ENCODE measurements around the gene IL25. TPM values are rescaled to one million over a fixed set of nuclear protein-coding genes. Genes with fewer than 3 reads are reported as not detected.

IL25 gene
- total and polyA plus RNA-seq, 2 experiments from 2014 or later = not detected

DNA sequence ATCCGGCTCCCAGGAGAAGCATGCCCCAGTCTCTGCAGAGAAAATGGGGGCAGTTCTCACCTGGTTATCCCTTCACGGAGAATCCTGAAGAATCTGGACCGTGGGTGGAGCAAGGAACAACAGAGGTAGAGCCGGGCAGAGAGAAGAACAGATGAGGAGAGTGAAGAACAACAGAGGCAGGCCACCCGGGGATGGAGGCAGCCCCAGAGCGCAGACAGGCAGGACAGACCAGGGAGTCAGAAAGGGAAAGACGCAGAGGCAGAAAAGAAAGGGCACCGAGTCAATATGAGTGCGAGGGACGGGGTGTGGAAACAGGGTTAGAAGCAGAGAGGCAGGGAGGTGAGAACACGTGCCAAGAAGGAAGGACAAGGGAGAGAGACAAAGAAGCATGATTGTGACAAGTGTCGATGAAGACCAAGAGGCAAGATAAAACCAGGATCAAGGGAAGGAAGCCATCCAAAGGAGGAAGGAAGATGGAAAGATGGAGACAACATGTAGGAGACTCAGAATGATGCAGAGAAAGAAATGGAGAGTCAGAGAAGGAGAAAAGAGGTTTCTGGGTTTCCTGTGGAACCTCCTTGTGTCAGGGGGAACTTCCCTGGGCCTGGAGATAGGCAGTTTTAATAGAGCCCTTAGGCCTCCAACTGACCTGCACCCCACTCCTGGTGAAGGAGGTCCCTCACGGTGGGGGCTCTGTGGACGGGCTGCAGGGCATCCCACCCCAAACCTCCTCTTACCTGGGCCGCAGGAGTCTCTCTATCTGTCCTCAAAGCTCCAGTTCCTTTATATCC is 35.1 kb downstream of the IL25 start, which contains the start of gene MYH6:
TSS of gene MYH6 (minus strand) at position 758 of the 791 bp plus-strand sequence. CDS start 1,050 bp downstream, outside the sequence.
- no peaks in the 10 kb centered on the region for H3K4me1 ChIP-seq (ENCODE audit: insufficient read depth)
- H3K27me3 ChIP-seq = no peaks in the 10 kb centered on the region
- no peaks in the 10 kb centered on the region for H3K9me3 ChIP-seq (ENCODE audit: low read depth)
- H3K79me2 ChIP-seq = no peaks in the 10 kb centered on the region
- H3K4me3 ChIP-seq = no peak within 1 kb of the TSS
- 91% methylated on average over 15 of the region's 15 CpGs for WGBS (ENCODE audit: low lambda C conversion rate, missing lambda C conversion rate)
- H3K27ac ChIP-seq = no peak within 1 kb of the TSS
- H4K20me1 ChIP-seq (ENCODE audit: insufficient read depth, poor library complexity, severe bottlenecking) = no peaks in the 10 kb centered on the region
- no peak for TF ChIP-seq EZH2phosphoT487 (IDR thresholded peaks at IDR 0.05; ENCODE audit: low read depth, severe bottlenecking, unreplicated experiment)
- TF ChIP-seq, protein P1, sequence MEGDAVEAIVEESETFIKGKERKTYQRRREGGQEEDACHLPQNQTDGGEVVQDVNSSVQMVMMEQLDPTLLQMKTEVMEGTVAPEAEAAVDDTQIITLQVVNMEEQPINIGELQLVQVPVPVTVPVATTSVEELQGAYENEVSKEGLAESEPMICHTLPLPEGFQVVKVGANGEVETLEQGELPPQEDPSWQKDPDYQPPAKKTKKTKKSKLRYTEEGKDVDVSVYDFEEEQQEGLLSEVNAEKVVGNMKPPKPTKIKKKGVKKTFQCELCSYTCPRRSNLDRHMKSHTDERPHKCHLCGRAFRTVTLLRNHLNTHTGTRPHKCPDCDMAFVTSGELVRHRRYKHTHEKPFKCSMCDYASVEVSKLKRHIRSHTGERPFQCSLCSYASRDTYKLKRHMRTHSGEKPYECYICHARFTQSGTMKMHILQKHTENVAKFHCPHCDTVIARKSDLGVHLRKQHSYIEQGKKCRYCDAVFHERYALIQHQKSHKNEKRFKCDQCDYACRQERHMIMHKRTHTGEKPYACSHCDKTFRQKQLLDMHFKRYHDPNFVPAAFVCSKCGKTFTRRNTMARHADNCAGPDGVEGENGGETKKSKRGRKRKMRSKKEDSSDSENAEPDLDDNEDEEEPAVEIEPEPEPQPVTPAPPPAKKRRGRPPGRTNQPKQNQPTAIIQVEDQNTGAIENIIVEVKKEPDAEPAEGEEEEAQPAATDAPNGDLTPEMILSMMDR (IDR thresholded peaks at IDR 0.05; ENCODE audit: poor library complexity) = no peak
- TF ChIP-seq EZH2 (IDR thresholded peaks at IDR 0.05; ENCODE audit: borderline replicate concordance) = no peak
- H3K36me3 ChIP-seq (replicated peaks; ENCODE audit: insufficient read depth, low read depth) = no peaks in the 10 kb centered on the region
- no peak within 1 kb of the TSS for H3K4me2 ChIP-seq
- H2AFZ ChIP-seq = no peak within 1 kb of the TSS
- H3K9me2 ChIP-seq (replicated peaks; ENCODE audit: insufficient read depth) = no peaks in the 10 kb centered on the region
- no peak for DNase-seq (ENCODE audit: low spot score)

- Histone ChIP-seq H3K4me2 (no peak overlapping the region), H4K20me1 (ENCODE audit: insufficient read depth, poor library complexity, severe bottlenecking) (no peaks in the 10 kb centered on the region), H3K79me2 (no peaks in the 10 kb centered on the region), H3K4me1 (ENCODE audit: insufficient read depth) (no peaks in the 10 kb centered on the region), H3K27ac (no peak overlapping the region), H3K36me3 (replicated peaks; ENCODE audit: insufficient read depth, low read depth) (no peaks in the 10 kb centered on the region), H2AFZ (no peak overlapping the region), H3K27me3 (no peaks in the 10 kb centered on the region), H3K9me2 (replicated peaks; ENCODE audit: insufficient read depth) (no peaks in the 10 kb centered on the region), H3K4me3 (no peak overlapping the region), H3K9me3 (ENCODE audit: low read depth) (no peaks in the 10 kb centered on the region)
- TF ChIP-seq EZH2 (IDR thresholded peaks at IDR 0.05; ENCODE audit: borderline replicate concordance) (no peak), EZH2phosphoT487 (IDR thresholded peaks at IDR 0.05; ENCODE audit: low read depth, severe bottlenecking, unreplicated experiment) (no peak)
- TF ChIP-seq, protein P1 (IDR thresholded peaks at IDR 0.05; ENCODE audit: poor library complexity) = no peak
- DNase-seq (ENCODE audit: low spot score) = no peak
- 52% methylated on average over 5 of the region's 5 CpGs for WGBS (ENCODE audit: low lambda C conversion rate, missing lambda C conversion rate)
Measured at GRCh38 chr14:23408307-23408630, 35.7 kb downstream of the IL25 start.

- Histone ChIP-seq H2AFZ (no peak overlapping the region), H3K36me3 (replicated peaks; ENCODE audit: insufficient read depth, low read depth) (no peaks in the 10 kb centered on the region), H3K27me3 (no peaks in the 10 kb centered on the region), H3K4me3 (no peak overlapping the region), H3K27ac (no peak overlapping the region), H3K79me2 (no peaks in the 10 kb centered on the region), H3K4me2 (no peak overlapping the region), H3K9me3 (ENCODE audit: low read depth) (no peaks in the 10 kb centered on the region), H3K9me2 (replicated peaks; ENCODE audit: insufficient read depth) (no peaks in the 10 kb centered on the region), H4K20me1 (ENCODE audit: insufficient read depth, poor library complexity, severe bottlenecking) (no peaks in the 10 kb centered on the region), H3K4me1 (ENCODE audit: insufficient read depth) (no peaks in the 10 kb centered on the region)
- TF ChIP-seq, protein P1 (IDR thresholded peaks at IDR 0.05; ENCODE audit: poor library complexity) = no peak
- TF ChIP-seq EZH2 (IDR thresholded peaks at IDR 0.05; ENCODE audit: borderline replicate concordance) (no peak), EZH2phosphoT487 (IDR thresholded peaks at IDR 0.05; ENCODE audit: low read depth, severe bottlenecking, unreplicated experiment) (no peak)
- 71% methylated on average over 2 of the region's 2 CpGs for WGBS (ENCODE audit: low lambda C conversion rate, missing lambda C conversion rate)
- DNase-seq (ENCODE audit: low spot score) = no peak
Measured at GRCh38 chr14:23409475-23409874, 36.9 kb downstream of the IL25 start.

Measured in hepatocyte (in vitro differentiated cells).